ENCODE data around the gene BLTP2. TPM values are rescaled to one million over a fixed set of nuclear protein-coding genes. Genes with fewer than 3 reads are reported as not detected.

The BLTP2 gene
- total and polyA plus RNA-seq, 10 of the 15 experiments (the other 5 are each of a cell fraction or from before 2014, with no cell fraction given): 14.2 to 151 (median 78.1) TPM

- TF ChIP-seq NKRF (conservative IDR thresholded peaks at IDR 0.05) (peak; percentile 63), POU2F2 (IDR thresholded peaks at IDR 0.05; ENCODE audit: borderline replicate concordance, low read depth, low read length) (peak; percentile 66; the same call in 1 of the 3 replicates), PAX8 (IDR thresholded peaks at IDR 0.05) (no peak), TCF12 (IDR thresholded peaks at IDR 0.05; ENCODE audit: low read depth, low read length) (peak; percentile 32; the same call in 1 of the 2 replicates), SMAD1 (IDR thresholded peaks at IDR 0.05; ENCODE audit: low read depth, partially characterized antibody) (no peak), ZSCAN29 (IDR thresholded peaks at IDR 0.05) (no peak), LARP7 (IDR thresholded peaks at IDR 0.05) (no peak), TARDBP (IDR thresholded peaks at IDR 0.05; ENCODE audit: borderline replicate concordance) (no peak), POLR2AphosphoS5 (IDR thresholded peaks at IDR 0.05; ENCODE audit: low read length) (peak; percentile 89), KAT2A (conservative IDR thresholded peaks at IDR 0.05; ENCODE audit: control insufficient read depth, low read depth, low read length) (no peak), POLR2A (IDR thresholded peaks at IDR 0.05; ENCODE audit: low read depth, low read length) (peak; percentile 95), E2F4 (IDR thresholded peaks at IDR 0.05; ENCODE audit: low read depth, low read length) (peak; percentile 99), NFYB (IDR thresholded peaks at IDR 0.05; ENCODE audit: insufficient read depth, low read depth, low read length) (peak; percentile 82; the same call in 1 of the 2 replicates), TBL1XR1 (IDR thresholded peaks at IDR 0.05; ENCODE audit: low read depth, low read length) (no peak), NFYA (IDR thresholded peaks at IDR 0.05; ENCODE audit: borderline replicate concordance, low read depth, low read length) (no peak), ATF7 (IDR thresholded peaks at IDR 0.05; ENCODE audit: low read depth) (no peak), MTA2 (IDR thresholded peaks at IDR 0.05; ENCODE audit: low read depth) (no peak), ZZZ3 (IDR thresholded peaks at IDR 0.05; ENCODE audit: control insufficient read depth, insufficient read length, low read depth) (no peak), ZNF207 (IDR thresholded peaks at IDR 0.05; ENCODE audit: borderline replicate concordance) (no peak), CREM (IDR thresholded peaks at IDR 0.05; ENCODE audit: low read depth) (peak; percentile 36; the same call in 1 of the 2 replicates), YBX1 (IDR thresholded peaks at IDR 0.05) (no peak), CBFB (IDR thresholded peaks at IDR 0.05; ENCODE audit: low read depth) (no peak; the same call in 1 of the 2 replicates), IRF4 (IDR thresholded peaks at IDR 0.05; ENCODE audit: low read depth, low read length) (no peak), EZH2 (IDR thresholded peaks at IDR 0.05; ENCODE audit: borderline replicate concordance, control insufficient read depth, low read depth, low read length) (no peak), NRF1 (conservative IDR thresholded peaks at IDR 0.05; ENCODE audit: low read depth, low read length) (no peak), EED (IDR thresholded peaks at IDR 0.05; ENCODE audit: low read depth) (no peak), RAD51 (IDR thresholded peaks at IDR 0.05) (no peak), BMI1 (IDR thresholded peaks at IDR 0.05; ENCODE audit: borderline replicate concordance) (no peak), IRF3 (IDR thresholded peaks at IDR 0.05) (0 out of 2 replicates have a peak, but pooled peaks have one; percentile 44), GATAD2B (conservative IDR thresholded peaks at IDR 0.05; ENCODE audit: low read depth) (no peak; the same call in none of the 2 replicates), GABPA (IDR thresholded peaks at IDR 0.05; ENCODE audit: low read depth) (no peak)
Observed at GRCh38 chr17:28598799-28599310, 46.1 kb downstream of the BLTP2 start, which contains the start of gene SPAG5 (continued).
